Keratinocyte (primary cell): ENCODE data around the gene LDLR.

ENCODE experiments used
- EZH2 ChIP-seq: IDR thresholded peaks from one replicate; pipeline ENCODE4 v1.6.1; 2012; ENCODE audit warnings: inconsistent platforms, mild to moderate bottlenecking, low read length, moderate library complexity
- TF ChIP-seq, protein P1 (sequence below), 3 experiments: IDR thresholded peaks in 1 of 3; conservative IDR thresholded peaks in 1 of 3; optimal IDR thresholded peaks in 1 of 3; 2 replicates in 2 of 3; 3 replicates in 1 of 3; pipeline versions ENCODE3 to v1.5.1; 2011; ENCODE audit warnings: low read length in 3 of 3, mild to moderate bottlenecking in 3 of 3, moderate library complexity in 2 of 3, control low read depth in 1 of 3, inconsistent platforms in 1 of 3; ENCODE audit not compliant: insufficient read depth in 2 of 3; ENCODE audit errors: extremely low read depth in 1 of 3

- TF ChIP-seq, protein P1, sequence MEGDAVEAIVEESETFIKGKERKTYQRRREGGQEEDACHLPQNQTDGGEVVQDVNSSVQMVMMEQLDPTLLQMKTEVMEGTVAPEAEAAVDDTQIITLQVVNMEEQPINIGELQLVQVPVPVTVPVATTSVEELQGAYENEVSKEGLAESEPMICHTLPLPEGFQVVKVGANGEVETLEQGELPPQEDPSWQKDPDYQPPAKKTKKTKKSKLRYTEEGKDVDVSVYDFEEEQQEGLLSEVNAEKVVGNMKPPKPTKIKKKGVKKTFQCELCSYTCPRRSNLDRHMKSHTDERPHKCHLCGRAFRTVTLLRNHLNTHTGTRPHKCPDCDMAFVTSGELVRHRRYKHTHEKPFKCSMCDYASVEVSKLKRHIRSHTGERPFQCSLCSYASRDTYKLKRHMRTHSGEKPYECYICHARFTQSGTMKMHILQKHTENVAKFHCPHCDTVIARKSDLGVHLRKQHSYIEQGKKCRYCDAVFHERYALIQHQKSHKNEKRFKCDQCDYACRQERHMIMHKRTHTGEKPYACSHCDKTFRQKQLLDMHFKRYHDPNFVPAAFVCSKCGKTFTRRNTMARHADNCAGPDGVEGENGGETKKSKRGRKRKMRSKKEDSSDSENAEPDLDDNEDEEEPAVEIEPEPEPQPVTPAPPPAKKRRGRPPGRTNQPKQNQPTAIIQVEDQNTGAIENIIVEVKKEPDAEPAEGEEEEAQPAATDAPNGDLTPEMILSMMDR (optimal IDR thresholded peaks at IDR 0.05 in 1 of 3, IDR thresholded peaks at IDR 0.05 in 1 of 3, conservative IDR thresholded peaks at IDR 0.05 in 1 of 3; ENCODE audit: extremely low read depth in 1 of 3, insufficient read depth in 2 of 3, low read length in 3 of 3), result no peak
- TF ChIP-seq EZH2, result no peak
Observed at GRCh38 chr19:11154683-11155047, 65.4 kb downstream of the LDLR start.
